Caco-2 (cell line): ENCODE data around the gene DHX38. TPM values are rescaled to one million over a fixed set of nuclear protein-coding genes. Genes with fewer than 3 reads are reported as not detected.

Experiments used
- BruUV-seq: library from RNA; stranded (reverse); fragments of 400-500 nt; replicated peaks from 2 replicates; lab custom pipeline; 2021; lab: Mats Ljungman, UMichigan
- CTCF ChIA-PET: fragments of 300-600 bp; sonication (Branson Sonifier 250); formaldehyde crosslinking; loops from one replicate; lab custom pipeline; 2022; ENCODE audit warnings: antibody characterized with exemption; lab: Charles Lee
- POLR2A ChIA-PET: fragments of 300-600 bp; sonication (Branson Sonifier 250); formaldehyde crosslinking; loops from one replicate; lab custom pipeline; 2022; ENCODE audit warnings: antibody characterized with exemption; lab: Charles Lee
- DNase-seq, 2 experiments: peaks; one replicate each; pipeline versions ENCODE4 v3.0.0 to v3.0.0-alpha.2; 2020 to 2022
- H3K27me3 ChIP-seq: replicated peaks from 2 replicates; pipeline ENCODE4 v1.6.0; 2011; ENCODE audit warnings: low read length; ENCODE audit not compliant: control insufficient read depth, insufficient read depth
- H3K36me3 ChIP-seq: 2 replicates; pipeline ENCODE4 v1.5.1; 2011; ENCODE audit warnings: low read length; ENCODE audit not compliant: control insufficient read depth, insufficient read depth
- H3K4me1 ChIP-seq: fragments of 250-450 bp; sonication (Bioruptor Pico); 2 replicates; pipeline ENCODE4 v1.5.1; 2020; ENCODE audit warnings: mild to moderate bottlenecking
- H3K4me3 ChIP-seq: 2 replicates; pipeline ENCODE4 v1.5.1; 2011; ENCODE audit warnings: low read depth, mild to moderate bottlenecking, control low read depth, low read length
- H3K9me3 ChIP-seq: fragments of 250-450 bp; sonication (Bioruptor Pico); 2 replicates; pipeline ENCODE4 v1.5.1; 2020; ENCODE audit warnings: mild to moderate bottlenecking, moderate library complexity
- H3K27ac Mint-ChIP-seq: one replicate; pipeline ENCODE4 v1.8.0; 2022; ENCODE audit warnings: mixed read lengths; ENCODE audit not compliant: unreplicated experiment
- H3K27me3 Mint-ChIP-seq: one replicate; pipeline ENCODE4 v1.8.0; 2022; ENCODE audit warnings: mixed read lengths; ENCODE audit not compliant: insufficient read depth, unreplicated experiment
- H3K36me3 Mint-ChIP-seq: one replicate; pipeline ENCODE4 v1.8.0; 2022; ENCODE audit warnings: mild to moderate bottlenecking, mixed read lengths; ENCODE audit not compliant: insufficient read depth, unreplicated experiment
- H3K4me1 Mint-ChIP-seq: one replicate; pipeline ENCODE4 v1.8.0; 2022; ENCODE audit warnings: low read depth, mixed read lengths; ENCODE audit not compliant: unreplicated experiment
- H3K4me3 Mint-ChIP-seq: one replicate; pipeline ENCODE4 v1.8.0; 2022; ENCODE audit warnings: mild to moderate bottlenecking, moderate library complexity, mixed read lengths; ENCODE audit not compliant: unreplicated experiment
- H3K9me3 Mint-ChIP-seq: one replicate; pipeline ENCODE4 v1.8.0; 2022; ENCODE audit warnings: mixed read lengths; ENCODE audit not compliant: unreplicated experiment
- CTCF ChIP-seq, 2 experiments: fragments of 200-600 bp in 1 of 2; IDR thresholded peaks; 1 replicate in 1 of 2; 2 replicates in 1 of 2; pipeline versions ENCODE4 v1.5.1 to v1.8.0; 2011 to 2022; ENCODE audit warnings: antibody characterized with exemption in 1 of 2, control low read depth in 1 of 2, inconsistent platforms in 1 of 2, low read depth in 1 of 2, low read length in 1 of 2, mild to moderate bottlenecking in 1 of 2, moderate library complexity in 1 of 2; ENCODE audit not compliant: insufficient read depth in 1 of 2, severe bottlenecking in 1 of 2, unreplicated experiment in 1 of 2
- intact Hi-C: fragments of 100-400 bp; cut with micrococcal nuclease; formaldehyde crosslinking; loops from one replicate; pipeline ENCODE4 v1.10.0; 2022; ENCODE audit not compliant: unreplicated experiment
- total RNA-seq: library from RNA; stranded (reverse); gene quantifications from 2 replicates; pipeline ENCODE4 v1.2.3, GENCODE V29; 2022

The DHX38 gene
- total RNA-seq, 1 experiment from 2014 or later = 89.1 TPM

GRCh38 chr16:72101195-72101594 is 7.5 kb downstream of the DHX38 start:
- H3K27ac Mint-ChIP-seq = no peak overlapping the region
- H3K4me1 ChIP-seq = no peaks in the 10 kb centered on the region
- POLR2A ChIA-PET = no interaction called here
- no peak for DNase-seq
- H3K36me3 ChIP-seq = peaks cover 21% of the 10 kb centered on the region
- CTCF ChIA-PET = no interaction called here
- peaks cover 71% of the 10 kb centered on the region for H3K36me3 Mint-ChIP-seq
- BruUV-seq = no TSS peak
- intact Hi-C loops = no loop called here
- no peaks in the 10 kb centered on the region for H3K27me3 Mint-ChIP-seq
- no peaks in the 10 kb centered on the region for H3K27me3 ChIP-seq
- H3K9me3 ChIP-seq = no peaks in the 10 kb centered on the region
- TF ChIP-seq CTCF (IDR thresholded peaks at IDR 0.05; ENCODE audit: insufficient read depth in 1 of 2, low read depth in 1 of 2, low read length in 1 of 2, severe bottlenecking in 1 of 2, unreplicated experiment in 1 of 2) = no peak
- H3K4me1 Mint-ChIP-seq = no peaks in the 10 kb centered on the region
- H3K9me3 Mint-ChIP-seq = no peaks in the 10 kb centered on the region
- no peak overlapping the region for H3K4me3 Mint-ChIP-seq
- no peak overlapping the region for H3K4me3 ChIP-seq

GRCh38 chr16:72104905-72105304 is 11.3 kb downstream of the DHX38 start:
- Histone ChIP-seq H3K27me3 (no peaks in the 10 kb centered on the region), H3K9me3 (no peaks in the 10 kb centered on the region), H3K4me3 (no peak overlapping the region), H3K4me1 (no peaks in the 10 kb centered on the region), H3K36me3 (peaks cover 19% of the 10 kb centered on the region)
- intact Hi-C loops = no loop called here
- no peak for DNase-seq
- no peaks in the 10 kb centered on the region for H3K27me3 Mint-ChIP-seq
- ChIA-PET POLR2A (no interaction called here), CTCF (no interaction called here)
- no TSS peak for BruUV-seq
- no peaks in the 10 kb centered on the region for H3K9me3 Mint-ChIP-seq
- H3K36me3 Mint-ChIP-seq = peaks cover 73% of the 10 kb centered on the region
- no peak overlapping the region for H3K4me3 Mint-ChIP-seq
- no peak for TF ChIP-seq CTCF (IDR thresholded peaks at IDR 0.05; ENCODE audit: insufficient read depth in 1 of 2, low read depth in 1 of 2, low read length in 1 of 2, severe bottlenecking in 1 of 2, unreplicated experiment in 1 of 2)
- H3K27ac Mint-ChIP-seq = no peak overlapping the region
- H3K4me1 Mint-ChIP-seq = no peaks in the 10 kb centered on the region

GRCh38 chr16:72105978-72106377 is 12.3 kb downstream of the DHX38 start:
- Mint-ChIP-seq H3K4me1 (no peaks in the 10 kb centered on the region), H3K27ac (no peak overlapping the region), H3K9me3 (no peaks in the 10 kb centered on the region), H3K4me3 (no peak overlapping the region), H3K27me3 (no peaks in the 10 kb centered on the region), H3K36me3 (peaks cover 77% of the 10 kb centered on the region)
- no peak for TF ChIP-seq CTCF (IDR thresholded peaks at IDR 0.05; ENCODE audit: insufficient read depth in 1 of 2, low read depth in 1 of 2, low read length in 1 of 2, severe bottlenecking in 1 of 2, unreplicated experiment in 1 of 2)
- intact Hi-C loops = no loop called here
- BruUV-seq = no TSS peak
- CTCF ChIA-PET = no interaction called here
- no peaks in the 10 kb centered on the region for H3K27me3 ChIP-seq
- H3K36me3 ChIP-seq = peaks cover 17% of the 10 kb centered on the region
- no peaks in the 10 kb centered on the region for H3K9me3 ChIP-seq
- POLR2A ChIA-PET = no interaction called here
- H3K4me3 ChIP-seq = no peak overlapping the region
- no peaks in the 10 kb centered on the region for H3K4me1 ChIP-seq
- no peak for DNase-seq
